ENCODE results near the gene TPP2.
A peak's percentile ranks its signal among the peaks of the same experiment; 100 is the strongest.

TPP2 gene

GRCh38 chr13:102697264-102697663, 100.5 kb downstream of the TPP2 start:
- no peak for DNase-seq (ENCODE audit: low read depth)
- no peak overlapping the region for H3K4me3 ChIP-seq (ENCODE audit: low read length)

GRCh38 chr13:102697929-102698648, 101.3 kb downstream of the TPP2 start:
- H3K4me3 ChIP-seq (ENCODE audit: low read length) = no peak overlapping the region
- no peak for DNase-seq (ENCODE audit: low read depth)
- TF ChIP-seq, protein P1, sequence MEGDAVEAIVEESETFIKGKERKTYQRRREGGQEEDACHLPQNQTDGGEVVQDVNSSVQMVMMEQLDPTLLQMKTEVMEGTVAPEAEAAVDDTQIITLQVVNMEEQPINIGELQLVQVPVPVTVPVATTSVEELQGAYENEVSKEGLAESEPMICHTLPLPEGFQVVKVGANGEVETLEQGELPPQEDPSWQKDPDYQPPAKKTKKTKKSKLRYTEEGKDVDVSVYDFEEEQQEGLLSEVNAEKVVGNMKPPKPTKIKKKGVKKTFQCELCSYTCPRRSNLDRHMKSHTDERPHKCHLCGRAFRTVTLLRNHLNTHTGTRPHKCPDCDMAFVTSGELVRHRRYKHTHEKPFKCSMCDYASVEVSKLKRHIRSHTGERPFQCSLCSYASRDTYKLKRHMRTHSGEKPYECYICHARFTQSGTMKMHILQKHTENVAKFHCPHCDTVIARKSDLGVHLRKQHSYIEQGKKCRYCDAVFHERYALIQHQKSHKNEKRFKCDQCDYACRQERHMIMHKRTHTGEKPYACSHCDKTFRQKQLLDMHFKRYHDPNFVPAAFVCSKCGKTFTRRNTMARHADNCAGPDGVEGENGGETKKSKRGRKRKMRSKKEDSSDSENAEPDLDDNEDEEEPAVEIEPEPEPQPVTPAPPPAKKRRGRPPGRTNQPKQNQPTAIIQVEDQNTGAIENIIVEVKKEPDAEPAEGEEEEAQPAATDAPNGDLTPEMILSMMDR (conservative IDR thresholded peaks at IDR 0.05; ENCODE audit: low read length) = no peak

More at GRCh38 chr13:102697264-102697663, 100.5 kb downstream of the TPP2 start:
- TF ChIP-seq, protein P1 (conservative IDR thresholded peaks at IDR 0.05; ENCODE audit: low read length) = no peak

GRCh38 chr13:102698649-102698980, 101.8 kb downstream of the TPP2 start:
- H3K4me3 ChIP-seq (ENCODE audit: low read length) = no peak overlapping the region
- TF ChIP-seq, protein P1 (conservative IDR thresholded peaks at IDR 0.05; ENCODE audit: low read length) = no peak
- DNase-seq (ENCODE audit: low read depth) = no peak

DNA sequence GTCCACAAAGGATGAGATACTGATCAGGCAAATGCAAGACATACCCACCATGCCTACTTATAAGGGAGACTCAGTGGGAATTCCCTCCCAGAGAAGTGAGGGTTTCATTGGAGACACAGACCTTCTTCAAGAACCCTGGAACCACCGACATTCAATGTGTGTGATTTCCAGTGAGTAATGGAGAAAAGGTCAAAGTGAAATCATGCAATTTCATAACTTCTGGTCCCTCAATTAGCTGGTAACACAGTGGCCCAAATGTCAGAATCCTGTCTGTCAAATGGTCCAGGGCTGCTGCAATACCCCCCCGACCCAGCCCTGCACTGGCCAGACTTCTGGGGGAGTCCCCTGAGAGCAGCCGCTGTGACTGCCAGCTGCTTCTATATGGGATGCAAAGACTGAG, 102.7 kb downstream of the TPP2 start:
- no peak for DNase-seq (ENCODE audit: low read depth)
- TF ChIP-seq, protein P1 (conservative IDR thresholded peaks at IDR 0.05; ENCODE audit: low read length) = no peak
- H3K4me3 ChIP-seq (ENCODE audit: low read length) = no peak overlapping the region

DNA sequence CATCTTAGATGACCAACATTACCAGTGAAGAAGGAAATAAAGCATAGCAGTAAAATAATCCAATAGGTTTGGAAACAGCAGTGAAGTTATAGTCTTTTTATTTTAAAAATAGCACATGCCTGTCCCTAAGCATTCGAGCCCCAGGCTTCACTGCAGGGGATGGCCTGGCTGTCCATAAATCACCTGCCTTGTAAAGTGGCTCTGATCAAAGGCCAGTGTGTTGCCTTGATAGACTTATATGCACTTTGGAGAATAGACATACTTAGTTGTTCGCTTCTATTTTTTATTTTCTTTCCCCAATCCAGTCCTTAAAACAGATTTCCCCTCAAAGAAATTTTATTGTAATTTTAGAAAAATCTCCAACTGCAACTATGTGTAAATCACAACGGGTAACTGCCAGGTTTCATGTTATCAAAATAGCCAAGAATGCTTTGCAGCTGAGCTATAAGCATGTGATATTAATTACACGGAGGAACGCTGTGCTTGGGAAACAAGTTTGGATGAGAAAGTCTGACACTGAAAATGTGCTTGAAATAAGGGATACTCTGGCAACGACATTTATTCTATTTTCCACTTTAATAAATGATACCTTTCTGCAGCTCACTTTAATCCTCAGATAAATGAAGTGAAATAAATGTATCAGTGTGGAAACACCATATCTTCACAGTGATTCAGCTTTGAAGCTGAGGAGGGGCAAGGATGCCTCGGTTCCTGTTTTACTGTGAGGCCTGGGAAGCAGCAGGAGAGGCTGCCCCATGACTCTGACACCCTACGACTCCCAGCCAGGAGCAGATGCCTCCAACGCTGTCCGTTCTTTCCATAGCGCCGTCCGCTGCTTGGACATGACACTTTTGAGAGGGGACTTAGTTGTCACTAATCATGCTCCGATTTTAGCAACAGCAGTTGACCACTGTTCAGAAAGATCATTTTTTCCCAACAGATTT, 103.6 kb downstream of the TPP2 start:
- H3K4me3 ChIP-seq (ENCODE audit: low read length) = peak overlapping the region; percentile 3; the same call in 1 of the 2 replicates
- peak; percentile 81 for DNase-seq (ENCODE audit: low read depth)
- TF ChIP-seq, protein P1 (conservative IDR thresholded peaks at IDR 0.05; ENCODE audit: low read length) = no peak

GRCh38 chr13:102701331-102701730, 104.5 kb downstream of the TPP2 start:
- TF ChIP-seq, protein P1 (conservative IDR thresholded peaks at IDR 0.05; ENCODE audit: low read length) = no peak
- no peak overlapping the region for H3K4me3 ChIP-seq (ENCODE audit: low read length)
- no peak for DNase-seq (ENCODE audit: low read depth)

Measured in AG10803 (cell line).